Keratinocyte (primary cell): ENCODE results near the gene GRM3. TPM values are rescaled to one million over a fixed set of nuclear protein-coding genes. Genes with fewer than 3 reads are reported as not detected.

Experiments used
- DNase-seq: peaks from one replicate; pipeline ENCODE4 v3.0.0-alpha.2; 2011; ENCODE audit warnings: low read depth, missing footprints, low spot score
- FAIRE-seq: peaks from 2 replicates; lab custom pipeline; 2011; peaks lifted over from hg19 to GRCh38; lab: Jason Lieb, UNC
- H2AFZ ChIP-seq: 2 replicates; pipeline ENCODE4 v1.6.0; 2012; ENCODE audit warnings: low read length, control low read depth, inconsistent platforms; ENCODE audit not compliant: control insufficient read depth
- H3K27ac ChIP-seq: 2 replicates; pipeline ENCODE4 v1.5.1; 2011; ENCODE audit warnings: low read length; ENCODE audit not compliant: control insufficient read depth, insufficient read depth
- H3K27me3 ChIP-seq: 3 replicates; pipeline ENCODE4 v1.6.0; 2011; ENCODE audit warnings: low read length; ENCODE audit not compliant: control insufficient read depth, insufficient read depth; ENCODE audit errors: extremely low read depth
- H3K36me3 ChIP-seq, 2 experiments: 2 replicates in 1 of 2; 3 replicates in 1 of 2; pipeline ENCODE4 v1.5.1; 2011; ENCODE audit warnings: low read length in 2 of 2, mild to moderate bottlenecking in 1 of 2; ENCODE audit not compliant: control insufficient read depth in 2 of 2, insufficient read depth in 2 of 2; ENCODE audit errors: extremely low read depth in 1 of 2
- H3K4me1 ChIP-seq: 3 replicates; pipeline ENCODE4 v1.5.1; 2011; ENCODE audit warnings: low read length; ENCODE audit not compliant: control insufficient read depth, insufficient read depth; ENCODE audit errors: extremely low read depth
- H3K4me2 ChIP-seq: 3 replicates; pipeline ENCODE4 v1.6.0; 2011; ENCODE audit warnings: low read depth, low read length; ENCODE audit not compliant: control insufficient read depth, insufficient read depth; ENCODE audit errors: extremely low read depth
- H3K4me3 ChIP-seq, 3 experiments: fragments of 200-600 bp in 1 of 3; sonication (generic) in 1 of 3; 2 replicates in 2 of 3; 3 replicates in 1 of 3; pipeline ENCODE4 v1.5.1; 2011 to 2016; ENCODE audit warnings: low read length in 3 of 3, mild to moderate bottlenecking in 3 of 3, control low read depth in 2 of 3, inconsistent platforms in 1 of 3, low read depth in 1 of 3, mixed read lengths in 1 of 3, mixed run types in 1 of 3, moderate library complexity in 1 of 3; ENCODE audit not compliant: control insufficient read depth in 2 of 3, insufficient read depth in 2 of 3; ENCODE audit errors: extremely low read depth in 1 of 3
- H3K79me2 ChIP-seq: 2 replicates; pipeline ENCODE4 v1.6.0; 2012; ENCODE audit warnings: low read length; ENCODE audit not compliant: control insufficient read depth, insufficient read depth
- H3K9ac ChIP-seq: 3 replicates; pipeline ENCODE4 v1.6.0; 2011; ENCODE audit warnings: low read length; ENCODE audit not compliant: control insufficient read depth, insufficient read depth; ENCODE audit errors: extremely low read depth
- H3K9me1 ChIP-seq: 3 replicates; pipeline ENCODE4 v1.6.0; 2011; ENCODE audit warnings: low read length; ENCODE audit not compliant: control insufficient read depth, insufficient read depth; ENCODE audit errors: extremely low read depth
- H3K9me3 ChIP-seq: 2 replicates; pipeline ENCODE4 v1.5.1; 2012; ENCODE audit warnings: low read depth, low read length; ENCODE audit not compliant: control insufficient read depth
- H4K20me1 ChIP-seq: 3 replicates; pipeline ENCODE4 v1.6.0; 2011; ENCODE audit warnings: low read length; ENCODE audit not compliant: control insufficient read depth, insufficient read depth; ENCODE audit errors: extremely low read depth
- EZH2 ChIP-seq: IDR thresholded peaks from one replicate; pipeline ENCODE4 v1.6.1; 2012; ENCODE audit warnings: inconsistent platforms, mild to moderate bottlenecking, low read length, moderate library complexity
- dilution Hi-C: fragments of 300-500 bp; cut with MboI; formaldehyde crosslinking; loops from one replicate; pipeline ENCODE4 v1.7.0; 2020; ENCODE audit warnings: low sequenced_read_pairs; ENCODE audit not compliant: extremely low pct_ligation_motif_present
- polyA plus RNA-seq, 5 experiments: library from polyadenylated mRNA; depleted of rRNA in 3 of 5; stranded (reverse) in 3 of 5; stranded (forward) in 1 of 5; unstranded in 1 of 5; fragments of >200 nt; gene quantifications; 1 replicate in 1 of 5; 2 replicates in 3 of 5; 3 replicates in 1 of 5; pipeline versions ENCODE4 v1.2.1 to v1.2.3, GENCODE V29; 2011 to 2012; ENCODE audit warnings: missing spikeins in 2 of 5, low read depth in 1 of 5, low replicate concordance in 1 of 5
- TF ChIP-seq, protein P1 (sequence below), 3 experiments: IDR thresholded peaks in 1 of 3; conservative IDR thresholded peaks in 1 of 3; optimal IDR thresholded peaks in 1 of 3; 2 replicates in 2 of 3; 3 replicates in 1 of 3; pipeline versions ENCODE3 to v1.5.1; 2011; ENCODE audit warnings: low read length in 3 of 3, mild to moderate bottlenecking in 3 of 3, moderate library complexity in 2 of 3, control low read depth in 1 of 3, inconsistent platforms in 1 of 3; ENCODE audit not compliant: insufficient read depth in 2 of 3; ENCODE audit errors: extremely low read depth in 1 of 3

GRM3 gene
- polyA plus RNA-seq, 1 donor (not counting 4 experiments of a cell fraction or from before 2014, with no cell fraction given): not detected

- no peaks in the 10 kb centered on the region for H3K79me2 ChIP-seq
- H3K36me3 ChIP-seq: no peaks in the 10 kb centered on the region
- no peaks in the 10 kb centered on the region for H4K20me1 ChIP-seq
- dilution Hi-C loops: no loop called here
- H3K4me2 ChIP-seq: no peak overlapping the region
- no peaks in the 10 kb centered on the region for H3K9me1 ChIP-seq
- no peaks in the 10 kb centered on the region for H3K27me3 ChIP-seq
- no peak for FAIRE-seq
- no peaks in the 10 kb centered on the region for H3K9me3 ChIP-seq
- H2AFZ ChIP-seq: no peak overlapping the region
- DNase-seq: no peak
- TF ChIP-seq, protein P1, sequence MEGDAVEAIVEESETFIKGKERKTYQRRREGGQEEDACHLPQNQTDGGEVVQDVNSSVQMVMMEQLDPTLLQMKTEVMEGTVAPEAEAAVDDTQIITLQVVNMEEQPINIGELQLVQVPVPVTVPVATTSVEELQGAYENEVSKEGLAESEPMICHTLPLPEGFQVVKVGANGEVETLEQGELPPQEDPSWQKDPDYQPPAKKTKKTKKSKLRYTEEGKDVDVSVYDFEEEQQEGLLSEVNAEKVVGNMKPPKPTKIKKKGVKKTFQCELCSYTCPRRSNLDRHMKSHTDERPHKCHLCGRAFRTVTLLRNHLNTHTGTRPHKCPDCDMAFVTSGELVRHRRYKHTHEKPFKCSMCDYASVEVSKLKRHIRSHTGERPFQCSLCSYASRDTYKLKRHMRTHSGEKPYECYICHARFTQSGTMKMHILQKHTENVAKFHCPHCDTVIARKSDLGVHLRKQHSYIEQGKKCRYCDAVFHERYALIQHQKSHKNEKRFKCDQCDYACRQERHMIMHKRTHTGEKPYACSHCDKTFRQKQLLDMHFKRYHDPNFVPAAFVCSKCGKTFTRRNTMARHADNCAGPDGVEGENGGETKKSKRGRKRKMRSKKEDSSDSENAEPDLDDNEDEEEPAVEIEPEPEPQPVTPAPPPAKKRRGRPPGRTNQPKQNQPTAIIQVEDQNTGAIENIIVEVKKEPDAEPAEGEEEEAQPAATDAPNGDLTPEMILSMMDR (optimal IDR thresholded peaks at IDR 0.05 in 1 of 3, IDR thresholded peaks at IDR 0.05 in 1 of 3, conservative IDR thresholded peaks at IDR 0.05 in 1 of 3; ENCODE audit: extremely low read depth in 1 of 3, insufficient read depth in 2 of 3, low read length in 3 of 3): no peak
- no peak for TF ChIP-seq EZH2
- H3K27ac ChIP-seq: no peak overlapping the region
- no peak overlapping the region for H3K4me3 ChIP-seq
- no peaks in the 10 kb centered on the region for H3K4me1 ChIP-seq
- no peak overlapping the region for H3K9ac ChIP-seq
Observed at GRCh38 chr7:86748843-86749719, 105.4 kb downstream of the GRM3 start.

DNA sequence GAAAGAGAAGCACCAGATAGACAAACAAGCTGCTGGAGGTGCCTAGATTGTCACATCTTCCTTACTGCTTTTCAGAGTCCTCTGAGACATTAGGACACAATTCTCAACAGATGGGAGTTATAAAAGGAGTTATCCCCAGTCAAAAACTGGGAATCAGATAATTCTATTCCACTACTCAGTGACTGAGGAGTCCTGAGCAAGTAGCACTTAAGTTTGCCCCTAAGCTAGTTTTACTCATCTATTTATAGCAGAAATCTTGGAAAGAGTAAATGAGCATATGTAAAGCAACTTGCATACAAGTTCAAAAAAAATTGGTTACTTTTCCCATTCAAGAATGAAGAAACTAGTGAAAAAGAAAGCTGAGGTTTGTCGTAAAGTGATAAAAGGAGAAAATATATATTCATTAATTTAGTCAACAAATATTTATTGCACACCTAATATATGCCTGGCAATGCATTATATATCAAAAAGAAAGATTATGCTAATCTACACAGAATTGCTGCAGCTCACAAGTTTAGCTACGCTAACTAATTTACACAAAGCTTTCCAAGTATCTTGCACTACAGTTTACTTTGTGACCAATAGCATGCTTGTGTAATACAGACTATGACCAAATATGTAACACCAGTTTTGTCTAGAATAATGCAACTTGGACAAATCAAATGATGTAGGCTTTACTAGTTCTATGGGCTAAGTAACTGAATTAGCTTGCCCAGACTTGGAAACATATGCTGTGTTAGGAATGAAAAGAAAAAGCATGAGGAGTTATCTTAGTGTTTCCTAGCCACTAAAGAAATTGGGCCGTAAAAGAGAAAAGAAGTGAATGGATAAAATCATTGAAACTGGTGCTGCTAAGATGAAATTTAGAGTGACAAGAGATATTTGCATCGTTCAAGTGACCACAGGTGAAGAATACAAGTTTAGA, 106.3 kb downstream of the GRM3 start:
- no peak overlapping the region for H3K4me2 ChIP-seq
- TF ChIP-seq, protein P1 (optimal IDR thresholded peaks at IDR 0.05 in 1 of 3, IDR thresholded peaks at IDR 0.05 in 1 of 3, conservative IDR thresholded peaks at IDR 0.05 in 1 of 3; ENCODE audit: extremely low read depth in 1 of 3, insufficient read depth in 2 of 3, low read length in 3 of 3): no peak
- TF ChIP-seq EZH2: no peak
- no peaks in the 10 kb centered on the region for H4K20me1 ChIP-seq
- no peak overlapping the region for H3K27ac ChIP-seq
- no peaks in the 10 kb centered on the region for H3K36me3 ChIP-seq
- no peak overlapping the region for H3K9ac ChIP-seq
- FAIRE-seq (no peak), DNase-seq (no peak)
- H3K4me3 ChIP-seq: no peak overlapping the region
- H3K79me2 ChIP-seq: no peaks in the 10 kb centered on the region
- H3K9me3 ChIP-seq: no peaks in the 10 kb centered on the region
- no peaks in the 10 kb centered on the region for H3K4me1 ChIP-seq
- H3K9me1 ChIP-seq: no peaks in the 10 kb centered on the region
- H2AFZ ChIP-seq: no peak overlapping the region
- H3K27me3 ChIP-seq: no peaks in the 10 kb centered on the region
- dilution Hi-C loops: no loop called here
